RWPE1 (cell line): ENCODE results near the gene IFNL4.
"Not testable (repeated sequence)": the region's sequence is repeated elsewhere in the genome, so short reads cannot be mapped to it uniquely, and the experiment has no call there.

Experiments
- CTCF ChIA-PET: fragments of 350-600 bp; sonication (Branson Sonifier 250); formaldehyde crosslinking; extraction: SDS; loops from one replicate; lab custom pipeline; 2021; lab: Yijun Ruan, JAX
- POLR2A ChIA-PET: fragments of 400-600 bp; formaldehyde crosslinking; extraction: SDS; loops from one replicate; lab custom pipeline; 2020; ENCODE audit warnings: antibody characterized with exemption; ENCODE audit not compliant: low non-redundant PET; lab: Yijun Ruan, JAX
- DNase-seq: peaks from one replicate; pipeline ENCODE4 v3.0.0; 2012; ENCODE audit warnings: low spot score
- H3K27ac ChIP-seq: fragments of 450-650 bp; 2 replicates; pipeline ENCODE4 v1.5.1; 2017
- CTCF ChIP-seq: fragments of 450-650 bp; conservative IDR thresholded peaks from 2 replicates; pipeline ENCODE4 v1.5.1; 2017; ENCODE audit warnings: low read depth, mild to moderate bottlenecking

IFNL4 gene

GRCh38 chr19:39218230-39219007 lies 30.2 kb downstream of the IFNL4 start:
- DNase-seq, result no peak
- ChIA-PET POLR2A (no interaction called here), CTCF (interaction anchor here (0.5 to 0.7 kb wide), 2 partner anchors 14 to 64 kb away, joined by 3 read pairs; no protein-coding TSS in a partner anchor)
- H3K27ac ChIP-seq, result no peak overlapping the region
- no peak for TF ChIP-seq CTCF

GRCh38 chr19:39217094-39217493 lies 31.6 kb downstream of the IFNL4 start:
- ChIA-PET POLR2A (no interaction called here), CTCF (no interaction called here)
- no peak for DNase-seq
- TF ChIP-seq CTCF, result no peak
- no peak overlapping the region for H3K27ac ChIP-seq

GRCh38 chr19:39215323-39215722 lies 33.3 kb downstream of the IFNL4 start:
- DNase-seq, POLR2A ChIA-PET, H3K27ac ChIP-seq: not testable (repeated sequence)
- CTCF ChIA-PET, result interaction anchor here (0.7 kb wide), 1 partner anchor 12 kb away, joined by 3 read pairs; no protein-coding TSS in a partner anchor

- POLR2A ChIA-PET, result no interaction called here
Measured at GRCh38 chr19:39212375-39212742, 36.3 kb downstream of the IFNL4 start.

GRCh38 chr19:39211731-39212374 lies 36.8 kb downstream of the IFNL4 start:
- ChIA-PET POLR2A (interaction anchor here (0.6 kb wide), 1 partner anchor 200 kb away, joined by 3 read pairs; no protein-coding TSS in a partner anchor), CTCF (interaction anchor here (0.6 to 0.7 kb wide), 3 partner anchors 45 to 116 kb away, joined by 3 read pairs; no protein-coding TSS in a partner anchor)
- TF ChIP-seq CTCF, result no peak
- no peak overlapping the region for H3K27ac ChIP-seq
- DNase-seq, result no peak

More at GRCh38 chr19:39212375-39212742, 36.3 kb downstream of the IFNL4 start:
- CTCF ChIA-PET, result interaction anchor here (0.6 kb wide), 1 partner anchor 90 kb away, joined by 3 read pairs; no protein-coding TSS in a partner anchor
- H3K27ac ChIP-seq, result no peak overlapping the region
- TF ChIP-seq CTCF, result no peak; the same call in 1 of the 2 replicates
- DNase-seq, result no peak

- H3K27ac ChIP-seq, result no peak overlapping the region
- TF ChIP-seq CTCF, result no peak
- no peak for DNase-seq
- ChIA-PET POLR2A (no interaction called here), CTCF (no interaction called here)
Measured at GRCh38 chr19:39209196-39209595, 39.5 kb downstream of the IFNL4 start.
